GM23248 (cell line): Measurements from ENCODE around the gene ERG. TPM values are rescaled to one million over a fixed set of nuclear protein-coding genes. Genes with fewer than 3 reads are reported as not detected.

Experiments used
- DNase-seq: peaks from one replicate; pipeline ENCODE4 v3.0.0-alpha.2; 2015
- H2AFZ ChIP-seq: fragments of 200-600 bp; sonication (generic); 2 replicates; pipeline ENCODE4 v1.6.1; 2016; ENCODE audit warnings: antibody characterized with exemption
- H3F3A ChIP-seq: fragments of 200-600 bp; sonication (generic); 2 replicates; pipeline ENCODE4 v1.6.1; 2016; ENCODE audit warnings: mild to moderate bottlenecking, antibody characterized with exemption, mixed run types; ENCODE audit not compliant: insufficient read depth
- H3K27ac ChIP-seq: fragments of 200-600 bp; sonication (generic); 2 replicates; pipeline ENCODE4 v1.5.1; 2016; ENCODE audit warnings: mild to moderate bottlenecking
- H3K27me3 ChIP-seq: fragments of 200-600 bp; sonication (generic); replicated peaks from 2 replicates; pipeline ENCODE4 v1.6.1; 2016; ENCODE audit warnings: mild to moderate bottlenecking; ENCODE audit not compliant: insufficient read depth
- H3K36me3 ChIP-seq: fragments of 200-600 bp; sonication (generic); 2 replicates; pipeline ENCODE4 v1.6.1; 2016; ENCODE audit warnings: low read depth, mild to moderate bottlenecking
- H3K4me1 ChIP-seq: fragments of 200-600 bp; sonication (generic); 2 replicates; pipeline ENCODE4 v1.6.1; 2016; ENCODE audit warnings: mild to moderate bottlenecking; ENCODE audit not compliant: insufficient read depth
- H3K4me2 ChIP-seq: fragments of 200-600 bp; sonication (generic); one replicate; pipeline ENCODE4 v1.6.1; 2016; ENCODE audit warnings: mild to moderate bottlenecking; ENCODE audit not compliant: unreplicated experiment
- H3K4me3 ChIP-seq: fragments of 200-600 bp; sonication (generic); 2 replicates; pipeline ENCODE4 v1.5.1; 2016; ENCODE audit warnings: mild to moderate bottlenecking
- H3K79me2 ChIP-seq: fragments of 200-600 bp; sonication (generic); 2 replicates; pipeline ENCODE4 v1.6.1; 2016; ENCODE audit warnings: mild to moderate bottlenecking; ENCODE audit not compliant: insufficient read depth
- H3K9ac ChIP-seq: fragments of 200-600 bp; sonication (generic); 2 replicates; pipeline ENCODE4 v1.6.1; 2016; ENCODE audit warnings: mild to moderate bottlenecking
- H3K9me2 ChIP-seq: fragments of 200-600 bp; sonication (generic); 2 replicates; pipeline ENCODE4 v1.6.1; 2016; ENCODE audit warnings: mixed run types, mild to moderate bottlenecking, moderate library complexity; ENCODE audit not compliant: insufficient read depth
- H3K9me3 ChIP-seq: fragments of 200-600 bp; sonication (generic); one replicate; pipeline ENCODE4 v1.6.1; 2017; ENCODE audit warnings: low read depth
- H4K20me1 ChIP-seq: fragments of 200-600 bp; sonication (generic); 2 replicates; pipeline ENCODE4 v1.6.0; 2016; ENCODE audit not compliant: insufficient read depth
- EZH2 ChIP-seq: fragments of 200-600 bp; sonication (generic); IDR thresholded peaks from 2 replicates; pipeline ENCODE4 v1.6.1; 2018; ENCODE audit warnings: antibody characterized with exemption, mild to moderate bottlenecking; ENCODE audit not compliant: insufficient read depth, poor library complexity, severe bottlenecking
- EZH2phosphoT487 ChIP-seq: fragments of 200-600 bp; sonication (generic); IDR thresholded peaks from 2 replicates; pipeline ENCODE4 v1.6.1; 2018; ENCODE audit warnings: antibody characterized with exemption, moderate library complexity, mild to moderate bottlenecking, low read depth; ENCODE audit not compliant: insufficient read depth
- WGBS, 2 experiments: methylation state at CpG; one replicate each; pipeline ENCODE4 v1.1.6; 2015 to 2017; ENCODE audit warnings: low lambda C conversion rate in 2 of 2, low coverage in 1 of 2; ENCODE audit errors: missing lambda C conversion rate in 2 of 2; 5-methylcytosine and 5-hydroxymethylcytosine counted together
- in situ Hi-C: fragments of 300-500 bp; cut with MboI; formaldehyde crosslinking; loops from 2 replicates; pipeline ENCODE4 v1.15.0; 2020
- polyA plus RNA-seq: library from polyadenylated mRNA; unstranded; fragments of >200 nt; fragmentation: Nextera tagmentation; extraction: Ambion mirVana; gene quantifications from 2 replicates; pipeline ENCODE4 v1.2.1, GENCODE V29; 2016
- total RNA-seq: library from RNA; depleted of rRNA; stranded (reverse); fragments of >200 nt; shearing (Covaris generic); gene quantifications from 2 replicates; pipeline ENCODE4 v1.2.3, GENCODE V29; 2014

The ERG gene
- total and polyA plus RNA-seq, 2 experiments from 2014 or later: 0.76 to 1.3 TPM

DNA sequence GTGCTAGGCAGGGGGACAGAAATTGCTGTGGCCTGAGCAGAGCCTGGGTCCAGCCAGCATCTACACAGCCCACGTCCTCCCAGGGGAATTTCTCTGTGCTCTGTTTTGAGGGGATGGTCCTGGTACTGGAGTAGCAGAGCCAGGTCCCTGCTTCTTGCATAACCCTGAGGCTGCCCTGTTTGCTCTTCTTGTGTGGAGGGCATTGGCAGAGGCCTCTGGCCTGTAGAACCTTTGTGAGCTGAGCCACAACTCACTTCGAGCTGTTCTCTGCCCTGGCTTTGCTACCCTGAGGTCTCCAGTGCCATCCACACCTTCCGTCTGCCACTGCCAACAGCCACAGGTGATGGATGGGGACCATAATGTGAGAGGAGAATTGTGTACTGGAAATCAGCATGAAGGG lies 139.6 kb downstream of the ERG start:
- H3K36me3 ChIP-seq: no peaks in the 10 kb centered on the region
- WGBS, 2 experiments: 65 to 88% methylated on average over 3 of the region's 3 CpGs
- TF ChIP-seq EZH2phosphoT487 (no peak), EZH2 (no peak)
- H3K79me2 ChIP-seq: no peaks in the 10 kb centered on the region
- no peaks in the 10 kb centered on the region for H3K9me3 ChIP-seq
- no peak overlapping the region for H2AFZ ChIP-seq
- no peaks in the 10 kb centered on the region; the same call in 1 of the 2 replicates for H3K4me1 ChIP-seq
- H3K27me3 ChIP-seq: no peaks in the 10 kb centered on the region
- H3K9ac ChIP-seq: no peak overlapping the region
- H4K20me1 ChIP-seq: no peaks in the 10 kb centered on the region
- no peak overlapping the region for H3K4me2 ChIP-seq
- H3F3A ChIP-seq: no peaks in the 10 kb centered on the region
- no peak overlapping the region for H3K4me3 ChIP-seq
- in situ Hi-C loops: no loop called here
- no peak for DNase-seq
- H3K9me2 ChIP-seq: no peaks in the 10 kb centered on the region
- H3K27ac ChIP-seq: no peak overlapping the region

- peaks cover 2% of the 10 kb centered on the region; the same call in 1 of the 2 replicates for H3K4me1 ChIP-seq
- no peaks in the 10 kb centered on the region for H3K9me3 ChIP-seq
- H3K27me3 ChIP-seq: no peaks in the 10 kb centered on the region
- WGBS, 2 experiments: 52% methylated on average over 1 of the region's 1 CpG
- no peak overlapping the region for H3K4me2 ChIP-seq
- no peaks in the 10 kb centered on the region for H3K9me2 ChIP-seq
- no peaks in the 10 kb centered on the region for H4K20me1 ChIP-seq
- no peak overlapping the region for H3K9ac ChIP-seq
- TF ChIP-seq EZH2: no peak
- no peak for TF ChIP-seq EZH2phosphoT487
- no peak overlapping the region for H3K4me3 ChIP-seq
- H3K79me2 ChIP-seq: no peaks in the 10 kb centered on the region
- H3K36me3 ChIP-seq: no peaks in the 10 kb centered on the region
- no peak overlapping the region for H3K27ac ChIP-seq
- in situ Hi-C loops: no loop called here
- no peak overlapping the region for H2AFZ ChIP-seq
- H3F3A ChIP-seq: no peaks in the 10 kb centered on the region
- DNase-seq: no peak
Observed at GRCh38 chr21:38358098-38358497, 140.2 kb downstream of the ERG start.

DNA sequence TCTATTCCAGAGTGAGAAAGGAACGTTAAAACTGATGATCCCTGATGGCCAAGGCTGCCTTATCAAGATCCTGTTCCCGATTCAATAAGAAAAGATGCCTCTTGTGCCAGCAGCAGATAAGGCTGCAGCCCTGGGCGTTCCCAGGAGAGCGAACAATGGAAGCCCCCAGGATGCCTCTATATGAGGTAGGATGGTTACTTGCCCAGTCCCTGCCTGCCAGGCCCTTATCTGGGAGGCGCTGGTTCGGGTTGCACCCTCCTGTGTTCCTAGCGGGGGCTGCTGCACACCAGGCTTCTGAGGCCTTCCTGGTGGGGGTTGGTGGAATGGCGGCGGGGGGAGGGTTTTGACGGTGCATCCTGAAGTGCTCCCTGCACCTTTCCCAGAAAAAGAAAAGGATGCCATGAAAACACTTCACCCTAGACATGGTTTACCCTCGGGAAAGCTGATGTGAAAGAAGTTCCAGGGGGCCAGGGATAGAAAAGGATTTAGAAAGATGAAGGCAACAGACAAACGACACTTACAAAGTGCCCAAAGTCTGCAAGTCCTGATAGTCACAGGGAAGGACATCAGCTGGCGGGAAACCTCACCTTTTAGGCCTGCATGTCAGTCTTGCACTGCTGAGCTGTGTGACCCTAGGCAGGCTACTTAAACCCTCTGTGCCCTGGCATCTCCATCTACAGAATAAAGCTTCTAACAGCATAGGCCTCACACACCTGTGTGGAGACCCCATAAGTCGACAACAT lies 141.2 kb downstream of the ERG start:
- Histone ChIP-seq H3K9me3 (no peaks in the 10 kb centered on the region), H3K27ac (no peak overlapping the region), H2AFZ (no peak overlapping the region), H4K20me1 (no peaks in the 10 kb centered on the region), H3K4me2 (no peak overlapping the region), H3K4me1 (peaks cover 11% of the 10 kb centered on the region), H3K9me2 (no peaks in the 10 kb centered on the region), H3K79me2 (no peaks in the 10 kb centered on the region), H3K36me3 (no peaks in the 10 kb centered on the region), H3K9ac (no peak overlapping the region), H3K27me3 (no peaks in the 10 kb centered on the region), H3F3A (peaks cover 5% of the 10 kb centered on the region), H3K4me3 (no peak overlapping the region)
- 84 to 85% methylated on average over 12 to 14 of the region's 14 CpGs for WGBS, 2 experiments
- no peak for DNase-seq
- no peak for TF ChIP-seq EZH2
- no peak for TF ChIP-seq EZH2phosphoT487
- in situ Hi-C loops: no loop called here

DNA sequence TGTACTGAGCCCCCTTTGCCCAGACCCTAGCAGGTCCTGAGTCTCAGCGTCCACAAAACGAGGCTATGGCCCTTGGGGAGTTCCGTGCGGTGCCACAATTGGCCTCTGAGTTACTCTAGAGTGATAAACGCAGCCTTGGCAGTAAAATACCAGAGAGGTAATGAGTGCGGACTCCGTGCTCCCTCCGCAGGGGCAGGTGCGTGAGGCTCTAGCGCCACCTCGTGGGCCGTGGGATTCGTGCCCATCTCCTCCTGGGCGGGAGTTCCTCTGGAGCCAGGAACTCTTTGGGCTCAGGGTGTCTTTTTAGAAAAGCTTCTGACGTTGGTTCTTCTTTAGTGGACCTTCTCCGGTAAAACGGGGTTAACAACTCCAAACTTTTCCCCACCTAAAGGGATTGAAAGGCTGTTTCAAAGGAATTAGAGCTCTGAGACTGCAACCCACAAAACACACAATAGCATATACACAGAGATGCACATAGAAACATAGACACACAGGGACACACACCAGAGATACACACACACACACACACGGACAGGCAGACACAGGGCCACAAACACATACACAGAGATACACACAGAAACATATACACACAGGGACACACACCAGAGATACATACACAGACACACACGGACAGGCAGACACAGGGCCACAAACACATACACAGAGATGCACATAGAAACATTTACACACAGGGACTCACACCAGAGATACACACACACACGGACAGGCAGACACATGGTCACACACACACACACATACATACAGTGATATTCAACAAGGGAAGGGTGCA lies 142.1 kb downstream of the ERG start:
- Histone ChIP-seq H3K9me2 (no peaks in the 10 kb centered on the region), H3K9ac (no peak overlapping the region), H3K79me2 (no peaks in the 10 kb centered on the region), H3K4me2 (no peak overlapping the region), H3F3A (peaks cover 13% of the 10 kb centered on the region), H4K20me1 (no peaks in the 10 kb centered on the region), H3K36me3 (no peaks in the 10 kb centered on the region), H2AFZ (peak overlapping the region; percentile 49; the same call in 1 of the 2 replicates), H3K27me3 (no peaks in the 10 kb centered on the region), H3K4me3 (no peak overlapping the region), H3K9me3 (no peaks in the 10 kb centered on the region), H3K27ac (no peak overlapping the region), H3K4me1 (peaks cover 20% of the 10 kb centered on the region)
- DNase-seq: peak; percentile 87
- in situ Hi-C loops: no loop called here
- WGBS, 2 experiments: 7% methylated on average over 20 of the region's 20 CpGs
- TF ChIP-seq EZH2phosphoT487: no peak
